Ectodermal cell (in vitro differentiated cells): Measurements from ENCODE around the gene TBX15.

ENCODE experiments used
- H3K27ac ChIP-seq: 2 replicates; pipeline ENCODE4 v1.7.0; 2013; ENCODE audit warnings: mild to moderate bottlenecking, low read depth, low read length; ENCODE audit not compliant: insufficient read depth, poor library complexity, severe bottlenecking
- H3K27me3 ChIP-seq: 2 replicates; pipeline ENCODE4 v1.7.0; 2013; ENCODE audit warnings: mild to moderate bottlenecking, low read length; ENCODE audit not compliant: insufficient read depth, control insufficient read depth, poor library complexity, severe bottlenecking
- H3K36me3 ChIP-seq: one replicate; pipeline ENCODE4 v1.7.0; 2013; ENCODE audit warnings: low read length; ENCODE audit not compliant: control insufficient read depth, insufficient read depth
- H3K4me1 ChIP-seq: one replicate; pipeline ENCODE4 v1.7.0; 2013; ENCODE audit warnings: low read length; ENCODE audit not compliant: control insufficient read depth, insufficient read depth
- H3K4me3 ChIP-seq: 2 replicates; pipeline ENCODE4 v1.7.0; 2013; ENCODE audit warnings: low read depth, low read length, control low read depth; ENCODE audit not compliant: insufficient read depth
- H3K9me3 ChIP-seq: 2 replicates; pipeline ENCODE4 v1.7.0; 2013; ENCODE audit warnings: mild to moderate bottlenecking, low read length, moderate library complexity; ENCODE audit not compliant: control insufficient read depth
- WGBS, 2 experiments: methylation state at CpG; one replicate each; pipeline ENCODE4 v1.1.7; 2013; ENCODE audit warnings: missing lambda C conversion rate in 2 of 2; 5-methylcytosine and 5-hydroxymethylcytosine counted together

TBX15 gene

DNA sequence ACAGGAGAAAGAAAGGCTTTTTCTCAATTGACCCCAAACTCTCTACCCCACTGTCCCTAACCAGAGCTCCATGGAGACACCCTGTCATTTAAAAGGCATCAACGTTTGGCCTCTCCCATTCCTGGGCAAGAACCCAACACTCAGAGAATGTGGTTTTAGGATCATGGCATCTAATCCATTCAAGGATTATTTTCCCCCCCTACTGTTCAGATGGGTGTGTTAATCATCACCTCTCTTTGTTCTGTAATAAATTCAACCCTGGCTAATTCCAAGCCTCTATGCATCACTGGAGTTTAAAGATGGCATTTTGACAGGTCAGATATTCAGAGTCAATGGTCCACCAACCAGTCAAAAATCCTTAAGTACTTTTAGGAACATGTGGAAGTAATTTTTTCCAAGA, 42.7 kb downstream of the TBX15 start:
- no peaks in the 10 kb centered on the region for H3K9me3 ChIP-seq
- no peak overlapping the region for H3K4me3 ChIP-seq
- H3K36me3 ChIP-seq = no peaks in the 10 kb centered on the region
- H3K27ac ChIP-seq = no peak overlapping the region
- H3K27me3 ChIP-seq = no peaks in the 10 kb centered on the region
- 62 to 72% methylated on average over 1 of the region's 1 CpG for WGBS, 2 experiments
- H3K4me1 ChIP-seq = no peaks in the 10 kb centered on the region

GRCh38 chr1:118944546-118944945, 43.6 kb downstream of the TBX15 start:
- Histone ChIP-seq H3K36me3 (no peaks in the 10 kb centered on the region), H3K9me3 (no peaks in the 10 kb centered on the region), H3K27me3 (no peaks in the 10 kb centered on the region), H3K4me1 (no peaks in the 10 kb centered on the region), H3K27ac (no peak overlapping the region), H3K4me3 (no peak overlapping the region)
- WGBS, 2 experiments = 84 to 87% methylated on average over 4 of the region's 4 CpGs

- H3K36me3 ChIP-seq = no peaks in the 10 kb centered on the region
- no peaks in the 10 kb centered on the region for H3K9me3 ChIP-seq
- H3K4me1 ChIP-seq = no peaks in the 10 kb centered on the region
- H3K4me3 ChIP-seq = no peak overlapping the region
- H3K27ac ChIP-seq = no peak overlapping the region
- 90 to 93% methylated on average over 2 of the region's 2 CpGs for WGBS, 2 experiments
- H3K27me3 ChIP-seq = no peaks in the 10 kb centered on the region
Measured at GRCh38 chr1:118944133-118944532, 44.0 kb downstream of the TBX15 start.

DNA sequence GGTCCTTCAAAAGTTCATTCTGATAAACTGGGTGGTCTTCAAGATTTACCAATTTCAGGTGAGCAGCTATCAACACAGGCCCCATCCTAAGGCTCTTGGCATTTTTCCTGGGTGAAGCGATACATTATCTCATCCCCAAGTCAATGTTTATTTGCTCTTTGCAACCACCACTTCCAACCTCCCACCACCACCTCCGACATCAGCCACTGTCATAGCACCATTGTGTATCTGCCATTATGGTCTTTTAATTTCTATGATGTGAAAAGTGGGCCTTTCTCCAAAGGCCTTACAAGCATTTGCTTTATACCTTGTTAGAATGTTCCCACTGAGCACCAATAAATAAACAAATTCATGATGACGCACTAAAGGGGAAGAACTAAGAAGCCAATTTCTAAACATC, 47.2 kb downstream of the TBX15 start:
- 76 to 77% methylated on average over 3 of the region's 3 CpGs for WGBS, 2 experiments
- no peak overlapping the region for H3K4me3 ChIP-seq

DNA sequence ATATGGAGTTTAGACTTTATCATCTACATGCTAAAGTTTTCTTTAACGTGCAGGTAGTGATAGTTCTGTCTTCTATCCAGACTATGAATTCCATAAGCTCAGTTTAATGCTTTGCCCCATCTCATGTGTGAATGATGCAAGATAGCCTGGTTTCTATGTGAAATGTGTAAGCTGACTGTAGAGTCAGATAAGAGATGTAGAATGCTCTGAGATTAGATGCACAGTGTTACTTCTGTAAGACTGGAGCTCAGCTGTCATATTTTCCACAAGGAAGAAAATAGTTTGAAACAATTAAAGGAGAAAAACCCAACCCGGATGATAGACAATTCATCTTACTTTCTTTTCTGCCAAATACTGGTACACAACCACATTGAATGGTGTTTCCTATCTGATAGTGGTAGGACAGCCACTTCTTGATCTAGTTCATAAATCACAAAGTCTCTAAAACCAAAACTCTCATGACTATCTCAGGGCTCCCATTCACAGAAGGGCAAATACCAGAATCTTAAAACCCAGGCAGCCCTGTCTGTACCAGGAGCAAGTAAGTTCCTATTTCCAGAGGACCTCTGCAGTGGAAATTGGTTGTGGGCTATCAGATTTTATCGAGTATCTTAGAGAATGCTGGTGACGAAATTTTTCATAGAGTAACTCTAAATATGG, 50.6 kb downstream of the TBX15 start:
- 93 to 98% methylated on average over 4 of the region's 4 CpGs for WGBS, 2 experiments
- Histone ChIP-seq H3K4me3 (no peak overlapping the region), H3K4me1 (no peaks in the 10 kb centered on the region), H3K27me3 (no peaks in the 10 kb centered on the region), H3K27ac (no peak overlapping the region), H3K36me3 (no peaks in the 10 kb centered on the region), H3K9me3 (no peaks in the 10 kb centered on the region)

More for the DNA sequence above, 47.2 kb downstream of the TBX15 start:
- no peaks in the 10 kb centered on the region for H3K27me3 ChIP-seq
- H3K4me1 ChIP-seq = no peaks in the 10 kb centered on the region
- no peaks in the 10 kb centered on the region for H3K9me3 ChIP-seq
- no peaks in the 10 kb centered on the region for H3K36me3 ChIP-seq
- no peak overlapping the region for H3K27ac ChIP-seq

GRCh38 chr1:118934706-118935105, 53.4 kb downstream of the TBX15 start:
- Histone ChIP-seq H3K4me1 (no peaks in the 10 kb centered on the region), H3K9me3 (no peaks in the 10 kb centered on the region), H3K27ac (no peak overlapping the region), H3K4me3 (no peak overlapping the region), H3K27me3 (no peaks in the 10 kb centered on the region), H3K36me3 (no peaks in the 10 kb centered on the region)
- WGBS, 2 experiments = no CpG with 5 or more reads among the region's 1 CpG

DNA sequence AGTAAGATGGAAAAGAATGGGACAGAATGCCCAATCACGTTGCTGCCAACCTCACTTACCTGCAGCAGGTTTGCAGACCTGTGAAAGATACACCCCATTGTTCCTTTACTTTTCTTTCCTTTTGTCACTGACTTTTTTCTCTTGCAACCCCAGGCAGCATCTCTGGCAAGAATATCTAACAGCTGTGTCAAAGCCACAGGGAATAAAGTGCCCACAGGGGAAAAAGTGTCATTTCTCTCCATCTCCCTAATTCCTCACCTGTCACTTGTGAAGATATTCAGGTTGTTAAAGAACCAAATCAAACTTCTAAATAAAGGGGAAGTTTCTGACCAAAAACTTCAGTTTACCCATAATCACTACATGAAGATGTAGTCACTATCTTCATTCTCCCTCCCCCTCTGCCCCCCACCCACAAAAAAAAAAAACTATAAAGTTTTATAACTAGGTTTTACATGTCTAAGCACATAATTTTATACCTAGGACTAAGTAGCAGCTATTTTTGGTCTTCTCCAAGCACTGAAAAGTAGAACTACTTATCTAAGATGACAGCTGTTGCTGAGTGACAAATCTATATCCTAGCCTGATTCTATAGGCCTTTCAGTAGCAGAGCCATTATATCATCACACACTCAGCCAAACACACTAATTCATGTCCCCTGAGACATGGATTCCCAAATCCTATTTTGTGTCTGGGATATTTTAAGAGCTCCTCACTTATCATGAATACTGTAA, 54.9 kb downstream of the TBX15 start:
- H3K4me1 ChIP-seq = no peaks in the 10 kb centered on the region
- no peaks in the 10 kb centered on the region for H3K27me3 ChIP-seq
- H3K9me3 ChIP-seq = no peaks in the 10 kb centered on the region
- H3K4me3 ChIP-seq = no peak overlapping the region
- 66 to 89% methylated on average over 1 of the region's 1 CpG for WGBS, 2 experiments
- H3K36me3 ChIP-seq = no peaks in the 10 kb centered on the region
- H3K27ac ChIP-seq = no peak overlapping the region

DNA sequence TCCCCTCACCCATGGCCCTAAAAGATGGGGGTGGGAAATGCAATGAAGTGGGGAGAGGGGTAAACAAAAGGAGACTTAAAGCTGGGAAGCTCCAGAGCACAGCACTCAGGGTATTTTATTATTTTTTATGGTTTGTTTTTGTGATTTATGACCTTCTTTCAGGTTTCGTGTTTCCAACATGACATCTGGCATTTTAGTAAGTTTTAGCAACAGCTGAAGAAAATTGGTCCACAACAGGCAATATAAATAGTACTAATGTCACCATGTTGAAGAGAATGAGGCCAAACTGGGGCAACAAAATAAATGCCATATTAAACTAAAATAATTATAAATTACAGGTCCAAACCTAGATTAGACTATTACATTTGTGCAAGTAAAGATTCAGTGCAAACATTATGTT, 56.3 kb downstream of the TBX15 start:
- H3K27me3 ChIP-seq = no peaks in the 10 kb centered on the region
- no peaks in the 10 kb centered on the region for H3K4me1 ChIP-seq
- H3K36me3 ChIP-seq = no peaks in the 10 kb centered on the region
- WGBS, 2 experiments = 82 to 100% methylated on average over 1 of the region's 1 CpG
- no peak overlapping the region for H3K27ac ChIP-seq
- H3K4me3 ChIP-seq = no peak overlapping the region
- no peaks in the 10 kb centered on the region for H3K9me3 ChIP-seq

GRCh38 chr1:118928739-118929554, 59.2 kb downstream of the TBX15 start:
- Histone ChIP-seq H3K27me3 (no peaks in the 10 kb centered on the region), H3K36me3 (no peaks in the 10 kb centered on the region), H3K27ac (no peak overlapping the region), H3K4me1 (no peaks in the 10 kb centered on the region), H3K4me3 (no peak overlapping the region), H3K9me3 (no peaks in the 10 kb centered on the region)
- 80 to 85% methylated on average over 2 of the region's 2 CpGs for WGBS, 2 experiments
